WERI-Rb-1 (cell line): ENCODE results near the gene CLCN2.

Experiments
- DNase-seq: peaks from one replicate; pipeline ENCODE4 v3.0.0-alpha.2; 2020
- H3K27ac ChIP-seq: fragments of 250-450 bp; sonication (Bioruptor Pico); 2 replicates; pipeline ENCODE4 v1.5.1; 2020; ENCODE audit warnings: mild to moderate bottlenecking, moderate library complexity
- H3K27me3 ChIP-seq: fragments of 250-450 bp; sonication (Bioruptor Pico); 2 replicates; pipeline ENCODE4 v1.5.1; 2021; ENCODE audit warnings: mild to moderate bottlenecking, low read depth, moderate library complexity; ENCODE audit not compliant: insufficient read depth, severe bottlenecking
- H3K36me3 ChIP-seq: fragments of 250-450 bp; sonication (Bioruptor Pico); 2 replicates; pipeline ENCODE4 v1.5.1; 2020; ENCODE audit warnings: mild to moderate bottlenecking, moderate library complexity
- H3K4me3 ChIP-seq: 2 replicates; pipeline ENCODE4 v1.5.1; 2011; ENCODE audit warnings: low read depth, mild to moderate bottlenecking, control low read depth, low read length
- H3K9me3 ChIP-seq: fragments of 250-450 bp; sonication (Bioruptor Pico); 2 replicates; pipeline ENCODE4 v1.5.1; 2021; ENCODE audit warnings: mild to moderate bottlenecking, moderate library complexity; ENCODE audit not compliant: severe bottlenecking
- TF ChIP-seq, protein P1 (sequence below): IDR thresholded peaks from 2 replicates; pipeline ENCODE4 v1.5.1; 2011; ENCODE audit warnings: low read depth, mild to moderate bottlenecking, control low read depth, inconsistent platforms, low read length

CLCN2 gene

DNA sequence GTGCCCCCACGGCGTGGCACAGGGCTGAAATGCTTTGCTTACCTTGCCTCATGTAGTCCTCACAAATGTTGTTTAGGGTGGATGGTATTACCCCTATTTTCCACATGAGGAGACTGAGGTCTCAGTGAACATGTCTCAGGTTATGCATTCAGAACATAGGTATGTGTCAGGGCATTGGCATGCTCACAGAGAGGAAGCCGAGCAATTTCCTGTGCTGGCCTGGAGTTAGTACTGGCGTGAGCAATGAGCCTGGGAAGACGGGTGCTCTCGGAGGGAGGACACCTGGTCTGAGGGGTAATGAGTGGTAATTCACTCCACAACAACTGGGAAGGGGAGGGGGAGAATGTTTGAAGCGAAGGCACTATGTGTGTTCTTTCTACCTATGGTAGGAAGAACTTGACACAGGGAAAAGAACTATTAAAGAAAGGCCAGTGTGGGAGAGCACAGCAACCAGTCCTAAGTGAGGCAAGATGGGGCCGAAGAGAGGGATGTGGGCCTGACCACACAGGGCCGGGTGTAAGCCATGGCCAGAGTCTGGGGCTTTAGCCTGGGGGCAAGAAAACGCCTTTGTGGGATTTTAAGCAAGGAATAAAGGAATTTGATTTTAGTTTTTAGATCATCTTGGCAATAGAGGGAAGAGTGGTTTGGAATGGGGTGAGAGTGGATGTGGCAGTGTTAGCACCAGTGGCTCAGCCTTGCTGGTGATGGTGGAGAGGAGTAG, 28.9 kb downstream of the CLCN2 start:
- Histone ChIP-seq H3K9me3 (no peaks in the 10 kb centered on the region), H3K36me3 (peaks cover 80% of the 10 kb centered on the region), H3K27ac (no peak overlapping the region), H3K4me3 (no peak overlapping the region), H3K27me3 (no peaks in the 10 kb centered on the region)
- DNase-seq, result no peak
- TF ChIP-seq, protein P1, sequence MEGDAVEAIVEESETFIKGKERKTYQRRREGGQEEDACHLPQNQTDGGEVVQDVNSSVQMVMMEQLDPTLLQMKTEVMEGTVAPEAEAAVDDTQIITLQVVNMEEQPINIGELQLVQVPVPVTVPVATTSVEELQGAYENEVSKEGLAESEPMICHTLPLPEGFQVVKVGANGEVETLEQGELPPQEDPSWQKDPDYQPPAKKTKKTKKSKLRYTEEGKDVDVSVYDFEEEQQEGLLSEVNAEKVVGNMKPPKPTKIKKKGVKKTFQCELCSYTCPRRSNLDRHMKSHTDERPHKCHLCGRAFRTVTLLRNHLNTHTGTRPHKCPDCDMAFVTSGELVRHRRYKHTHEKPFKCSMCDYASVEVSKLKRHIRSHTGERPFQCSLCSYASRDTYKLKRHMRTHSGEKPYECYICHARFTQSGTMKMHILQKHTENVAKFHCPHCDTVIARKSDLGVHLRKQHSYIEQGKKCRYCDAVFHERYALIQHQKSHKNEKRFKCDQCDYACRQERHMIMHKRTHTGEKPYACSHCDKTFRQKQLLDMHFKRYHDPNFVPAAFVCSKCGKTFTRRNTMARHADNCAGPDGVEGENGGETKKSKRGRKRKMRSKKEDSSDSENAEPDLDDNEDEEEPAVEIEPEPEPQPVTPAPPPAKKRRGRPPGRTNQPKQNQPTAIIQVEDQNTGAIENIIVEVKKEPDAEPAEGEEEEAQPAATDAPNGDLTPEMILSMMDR, result no peak

DNA sequence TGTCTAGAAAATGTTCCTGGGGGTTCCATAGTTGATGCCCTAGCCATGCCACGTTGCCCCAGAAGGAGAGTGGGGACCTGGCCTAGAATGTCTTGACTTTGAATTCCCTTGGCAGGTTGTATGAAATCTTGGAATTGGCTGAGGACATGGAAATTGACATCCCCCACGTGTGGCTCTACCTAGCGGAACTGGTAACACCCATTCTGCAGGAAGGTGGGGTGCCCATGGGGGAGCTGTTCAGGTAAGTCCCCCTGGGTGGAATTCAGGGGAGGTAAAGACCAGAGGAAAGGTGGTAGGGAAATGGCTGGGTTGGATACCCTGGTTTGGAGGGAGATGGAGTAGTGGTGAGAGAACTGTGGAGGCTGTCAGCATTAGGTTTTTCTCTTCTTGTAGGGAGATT, 32.9 kb downstream of the CLCN2 start:
- no peak for DNase-seq
- no peak overlapping the region for H3K4me3 ChIP-seq
- TF ChIP-seq, protein P1, result no peak
- no peaks in the 10 kb centered on the region for H3K9me3 ChIP-seq
- no peaks in the 10 kb centered on the region for H3K27me3 ChIP-seq
- H3K27ac ChIP-seq, result no peak overlapping the region
- H3K36me3 ChIP-seq, result peaks cover 99% of the 10 kb centered on the region

DNA sequence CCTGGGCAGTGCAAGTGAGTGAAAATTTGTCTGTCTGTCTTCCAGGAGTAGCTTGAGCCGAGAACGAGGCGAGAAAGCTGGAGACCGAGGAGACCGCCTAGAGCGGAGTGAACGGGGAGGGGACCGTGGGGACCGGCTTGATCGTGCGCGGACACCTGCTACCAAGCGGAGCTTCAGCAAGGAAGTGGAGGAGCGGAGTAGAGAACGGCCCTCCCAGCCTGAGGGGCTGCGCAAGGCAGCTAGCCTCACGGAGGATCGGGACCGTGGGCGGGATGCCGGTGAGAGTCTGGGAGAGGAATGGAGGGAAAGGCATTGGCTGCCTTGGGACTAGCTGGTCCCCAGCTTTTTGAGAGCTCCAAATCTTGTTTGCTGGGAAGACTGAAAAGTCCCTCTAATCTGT, 34.2 kb downstream of the CLCN2 start:
- Histone ChIP-seq H3K27ac (no peak overlapping the region), H3K27me3 (no peaks in the 10 kb centered on the region), H3K9me3 (no peaks in the 10 kb centered on the region), H3K4me3 (no peak overlapping the region), H3K36me3 (peaks cover 99% of the 10 kb centered on the region)
- TF ChIP-seq, protein P1, result no peak
- no peak for DNase-seq

DNA sequence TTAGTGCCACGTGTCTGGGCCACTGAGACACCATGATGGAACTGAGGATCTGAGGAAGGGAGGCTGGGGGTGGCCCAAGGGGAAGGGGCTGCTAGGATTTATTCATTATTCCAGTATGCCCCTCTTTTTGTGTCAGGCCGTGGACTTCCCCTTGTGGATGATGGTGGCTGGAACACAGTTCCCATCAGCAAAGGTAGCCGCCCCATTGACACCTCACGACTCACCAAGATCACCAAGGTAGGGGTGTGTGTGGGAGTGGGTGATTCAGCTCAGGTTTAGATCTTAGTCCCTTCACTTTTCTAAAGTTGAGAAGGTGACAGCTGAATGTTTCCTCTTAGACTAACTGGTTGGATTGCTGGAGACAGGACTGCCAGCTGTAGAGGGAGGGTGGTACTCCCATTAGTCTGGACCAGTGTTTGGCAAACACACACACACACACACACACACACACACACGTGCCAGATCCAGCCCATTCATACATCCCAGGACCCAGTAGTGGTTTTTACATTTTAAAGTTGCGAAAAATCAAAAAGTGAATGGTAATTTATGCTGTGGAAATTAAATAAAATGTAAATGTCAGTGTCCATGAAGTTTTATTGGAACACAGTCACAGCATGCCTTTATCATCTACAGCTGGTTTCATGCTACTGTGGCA, 35.6 kb downstream of the CLCN2 start:
- Histone ChIP-seq H3K9me3 (no peaks in the 10 kb centered on the region), H3K27ac (no peak overlapping the region), H3K27me3 (no peaks in the 10 kb centered on the region), H3K4me3 (no peak overlapping the region), H3K36me3 (peaks cover 99% of the 10 kb centered on the region)
- DNase-seq, result no peak
- TF ChIP-seq, protein P1, result no peak

DNA sequence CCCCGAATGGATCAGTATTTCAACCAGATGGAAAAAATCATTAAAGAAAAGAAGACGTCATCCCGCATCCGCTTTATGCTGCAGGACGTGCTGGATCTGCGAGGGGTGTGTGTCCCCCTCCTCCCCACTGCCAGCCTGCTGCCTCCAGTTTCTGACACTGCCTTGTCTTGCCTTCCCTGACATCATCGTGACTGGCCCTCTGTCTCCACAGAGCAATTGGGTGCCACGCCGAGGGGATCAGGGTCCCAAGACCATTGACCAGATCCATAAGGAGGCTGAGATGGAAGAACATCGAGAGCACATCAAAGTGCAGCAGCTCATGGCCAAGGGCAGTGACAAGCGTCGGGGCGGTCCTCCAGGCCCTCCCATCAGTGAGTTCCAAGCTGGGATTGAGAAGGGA, 36.1 kb downstream of the CLCN2 start:
- Histone ChIP-seq H3K9me3 (no peaks in the 10 kb centered on the region), H3K4me3 (no peak overlapping the region), H3K36me3 (peaks cover 99% of the 10 kb centered on the region), H3K27me3 (no peaks in the 10 kb centered on the region), H3K27ac (no peak overlapping the region)
- TF ChIP-seq, protein P1, result no peak
- no peak for DNase-seq
